Neutrophil (primary cell): ENCODE measurements around the gene ABCA7.
A peak's percentile ranks its signal among the peaks of the same experiment; 100 is the strongest.

ENCODE experiments used
- H3K27ac ChIP-seq: fragments of 200-600 bp; sonication (generic); 2 replicates; pipeline ENCODE4 v1.5.1; 2016; ENCODE audit warnings: mild to moderate bottlenecking, moderate library complexity
- H3K27me3 ChIP-seq: fragments of 200-600 bp; sonication (generic); 2 replicates; pipeline ENCODE4 v1.6.0; 2016; ENCODE audit warnings: mild to moderate bottlenecking
- H3K36me3 ChIP-seq: fragments of 200-600 bp; sonication (generic); 2 replicates; pipeline ENCODE4 v1.5.1; 2017
- H3K4me1 ChIP-seq, 2 experiments: fragments of 200-600 bp in 1 of 2; sonication (generic) in 1 of 2; 1 replicate in 1 of 2; 2 replicates in 1 of 2; pipeline versions ENCODE4 v1.5.1 to v1.6.1; 2013 to 2016; ENCODE audit warnings: low read depth in 1 of 2, low read length in 1 of 2, mild to moderate bottlenecking in 1 of 2, moderate library complexity in 1 of 2; ENCODE audit not compliant: control insufficient read depth in 1 of 2, insufficient read depth in 1 of 2
- H3K4me3 ChIP-seq, 2 experiments: fragments of 200-600 bp in 1 of 2; sonication (generic) in 1 of 2; 1 replicate in 1 of 2; 2 replicates in 1 of 2; pipeline ENCODE4 v1.5.1; 2013 to 2016; ENCODE audit warnings: low read depth in 1 of 2, low read length in 1 of 2, mild to moderate bottlenecking in 1 of 2, moderate library complexity in 1 of 2
- H3K9me3 ChIP-seq: fragments of 200-600 bp; sonication (generic); 2 replicates; pipeline ENCODE4 v1.5.1; 2016
- CTCF ChIP-seq: fragments of 200-600 bp; sonication (generic); IDR thresholded peaks from 2 replicates; pipeline ENCODE4 v1.5.1; 2016; ENCODE audit warnings: antibody characterized with exemption

Gene ABCA7

GRCh38 chr19:1085053-1085658, 45.2 kb downstream of the ABCA7 start:
- H3K36me3 ChIP-seq: peaks cover 93% of the 10 kb centered on the region
- H3K27me3 ChIP-seq: no peaks in the 10 kb centered on the region
- H3K4me3 ChIP-seq: no peak overlapping the region
- no peaks in the 10 kb centered on the region for H3K9me3 ChIP-seq
- H3K4me1 ChIP-seq: peaks cover 37 to 52% of the 10 kb centered on the region in 2 experiments
- TF ChIP-seq CTCF: no peak
- peak overlapping the region; percentile 93 for H3K27ac ChIP-seq

GRCh38 chr19:1085676-1086442, 46.0 kb downstream of the ABCA7 start:
- no peaks in the 10 kb centered on the region for H3K9me3 ChIP-seq
- peaks cover 37 to 53% of the 10 kb centered on the region in 2 experiments for H3K4me1 ChIP-seq
- H3K27ac ChIP-seq: peak overlapping the region; percentile 93
- TF ChIP-seq CTCF: no peak
- no peak overlapping the region for H3K4me3 ChIP-seq
- H3K27me3 ChIP-seq: no peaks in the 10 kb centered on the region
- peaks cover 90% of the 10 kb centered on the region for H3K36me3 ChIP-seq

GRCh38 chr19:1086613-1087012, 46.7 kb downstream of the ABCA7 start:
- Histone ChIP-seq H3K27ac (peak overlapping the region; percentile 93), H3K4me3 (peak overlapping the region in 1 of 2 experiments; percentile 51), H3K4me1 (peaks cover 37 to 48% of the 10 kb centered on the region in 2 experiments), H3K36me3 (peaks cover 90% of the 10 kb centered on the region), H3K27me3 (no peaks in the 10 kb centered on the region), H3K9me3 (no peaks in the 10 kb centered on the region)
- TF ChIP-seq CTCF: no peak

GRCh38 chr19:1087813-1088415, 48.0 kb downstream of the ABCA7 start:
- peaks cover 82% of the 10 kb centered on the region for H3K36me3 ChIP-seq

More at GRCh38 chr19:1087813-1088415, 48.0 kb downstream of the ABCA7 start:
- Histone ChIP-seq H3K27me3 (no peaks in the 10 kb centered on the region), H3K4me1 (peaks cover 37 to 43% of the 10 kb centered on the region in 2 experiments), H3K27ac (peak overlapping the region; percentile 93), H3K4me3 (peak overlapping the region; percentile 43 to 51), H3K9me3 (no peaks in the 10 kb centered on the region)
- TF ChIP-seq CTCF: peak; percentile 29
